HepG2 (cell line): ENCODE results near the gene GPRIN1. TPM values are rescaled to one million over a fixed set of nuclear protein-coding genes. Genes with fewer than 3 reads are reported as not detected.

Experiments used
- BORCS8-MEF2B ChIP-seq: sonication (generic); formaldehyde crosslinking; IDR thresholded peaks from 2 replicates; pipeline ENCODE4 v1.8.0; 2022; ENCODE audit warnings: mild to moderate bottlenecking, missing genetic modification reagents
- ERF ChIP-seq: IDR thresholded peaks from 2 replicates; pipeline ENCODE4 v1.6.1; 2018; ENCODE audit warnings: missing biosample characterization, missing genetic modification reagents
- EZH2 ChIP-seq: conservative IDR thresholded peaks from 2 replicates; pipeline ENCODE4 v1.6.1; 2012; ENCODE audit warnings: mild to moderate bottlenecking, low read depth, low read length, moderate library complexity
- GABPB1 ChIP-seq: IDR thresholded peaks from 2 replicates; pipeline ENCODE4 v1.6.1; 2016; ENCODE audit warnings: mild to moderate bottlenecking, missing genetic modification reagents, moderate library complexity, missing compliant biosample characterization
- KDM6A ChIP-seq: IDR thresholded peaks from 2 replicates; pipeline ENCODE4 v1.6.1; 2016; ENCODE audit warnings: low read depth
- RNF2 ChIP-seq: fragments of 450-650 bp; conservative IDR thresholded peaks from 2 replicates; pipeline ENCODE4 v1.6.1; 2016; ENCODE audit warnings: low read depth
- SMC3 ChIP-seq: IDR thresholded peaks from 2 replicates; pipeline ENCODE4 v1.6.1; 2011; ENCODE audit warnings: low read length, improper control_type of control experiment
- ZFP90 ChIP-seq: sonication (generic); formaldehyde crosslinking; IDR thresholded peaks from 2 replicates; pipeline ENCODE4 v1.8.0; 2022; ENCODE audit warnings: missing genetic modification reagents, mild to moderate bottlenecking, inconsistent platforms, borderline replicate concordance
- ZNF20 ChIP-seq: sonication (generic); formaldehyde crosslinking; IDR thresholded peaks from 2 replicates; pipeline ENCODE4 v1.4.0; 2020; ENCODE audit warnings: mild to moderate bottlenecking, moderate library complexity, missing genetic modification reagents
- ZNF543 ChIP-seq: sonication (generic); formaldehyde crosslinking; IDR thresholded peaks from 2 replicates; pipeline ENCODE4 v1.4.0; 2020; ENCODE audit warnings: mild to moderate bottlenecking, missing genetic modification reagents
- ZSCAN29 ChIP-seq: sonication (generic); formaldehyde crosslinking; conservative IDR thresholded peaks from 2 replicates; pipeline ENCODE4 v1.4.0; 2020; ENCODE audit warnings: mild to moderate bottlenecking, missing genetic modification reagents
- polyA plus RNA-seq, 8 experiments: library from polyadenylated mRNA; depleted of rRNA in 3 of 8; stranded (reverse) in 7 of 8; unstranded in 1 of 8; fragments of >200 nt; fragmentation: Illumina TruSeq in 4 of 8; extraction: Trizol in 4 of 8; gene quantifications; 2 replicates each; pipeline versions ENCODE4 v1.2.1 to v1.2.3, GENCODE V29; 2011 to 2016; ENCODE audit warnings: low read depth in 4 of 8, missing spikeins in 1 of 8, mixed read lengths in 1 of 8; ENCODE audit not compliant: insufficient read depth in 1 of 8
- total RNA-seq, 5 experiments: library from RNA; depleted of rRNA; stranded (reverse); fragments of >200 nt; fragmentation: Illumina TruSeq; extraction: Trizol; gene quantifications; 2 replicates each; pipeline ENCODE4 v1.2.3, GENCODE V29; 2016; ENCODE audit warnings: low read depth in 1 of 5
- TF ChIP-seq, protein P1 (sequence below): sonication (generic); formaldehyde crosslinking; IDR thresholded peaks from 2 replicates; pipeline ENCODE4 v1.5.1; 2020; ENCODE audit warnings: missing genetic modification reagents, mild to moderate bottlenecking, borderline replicate concordance
- TF ChIP-seq, protein P2 (sequence below): sonication (generic); formaldehyde crosslinking; IDR thresholded peaks from 2 replicates; pipeline ENCODE4 v1.4.0; 2020; ENCODE audit warnings: missing genetic modification reagents
- TF ChIP-seq, protein P3 (sequence below): sonication (generic); formaldehyde crosslinking; IDR thresholded peaks from 2 replicates; pipeline ENCODE4 v1.4.0; 2020; ENCODE audit warnings: mild to moderate bottlenecking, missing genetic modification reagents

GPRIN1 gene
- total and polyA plus RNA-seq, 2 of the 13 experiments (the other 11 are each of a cell fraction or from before 2014, with no cell fraction given): 0.32 to 2.0 TPM

DNA sequence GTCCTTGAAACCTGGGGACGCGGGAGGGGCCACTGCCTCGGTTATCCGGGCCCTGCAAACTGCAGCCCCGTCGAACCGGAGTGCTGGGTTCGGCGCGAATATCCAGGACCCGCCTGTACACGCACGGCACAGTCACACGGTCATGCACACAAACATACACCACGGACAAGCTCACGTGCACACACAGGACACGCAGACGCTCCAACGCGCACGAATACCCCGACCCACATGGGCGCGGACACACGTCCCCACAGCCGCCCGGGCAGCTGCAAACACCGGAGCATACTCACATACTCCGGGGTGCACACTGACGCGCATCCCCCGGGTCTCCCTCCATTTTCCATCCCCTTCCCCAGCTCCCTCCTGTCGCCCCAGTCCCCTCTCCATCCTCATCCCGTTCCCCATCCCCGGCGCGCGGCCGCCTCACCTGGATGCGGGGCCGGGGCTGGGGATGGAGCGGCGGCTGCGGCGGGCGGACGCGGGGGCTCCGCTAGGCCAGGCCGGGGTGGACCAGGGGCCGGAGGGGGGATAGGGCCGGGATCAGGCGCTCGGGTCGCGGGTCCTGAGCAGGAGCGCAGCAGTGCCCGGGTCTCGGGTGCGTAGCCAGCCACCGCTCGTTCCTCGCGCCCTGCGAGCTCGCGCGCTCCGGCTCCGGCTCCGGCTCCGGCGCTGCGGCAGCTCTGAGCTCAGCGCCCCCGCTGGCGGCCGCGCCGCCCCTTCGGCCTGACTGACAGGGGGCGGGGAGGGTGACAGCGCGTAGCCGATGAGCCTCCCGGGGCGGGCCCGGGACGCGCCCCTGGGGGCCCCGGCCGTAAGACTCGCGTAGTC, 20.1 kb upstream of the GPRIN1 start, which contains the start of the genes EIF4E1B and SNCB (continued):
- no peak for TF ChIP-seq ZNF543
- 0 out of 2 replicates have a peak, but pooled peaks have one; percentile 18 for TF ChIP-seq RNF2
- 0 out of 2 replicates have a peak, but pooled peaks have one; percentile 39 for TF ChIP-seq BORCS8-MEF2B (CRISPR knock-in tag)
- TF ChIP-seq GABPB1: peak; percentile 16; the same call in 1 of the 2 replicates
- TF ChIP-seq SMC3: no peak
- TF ChIP-seq, protein P1, sequence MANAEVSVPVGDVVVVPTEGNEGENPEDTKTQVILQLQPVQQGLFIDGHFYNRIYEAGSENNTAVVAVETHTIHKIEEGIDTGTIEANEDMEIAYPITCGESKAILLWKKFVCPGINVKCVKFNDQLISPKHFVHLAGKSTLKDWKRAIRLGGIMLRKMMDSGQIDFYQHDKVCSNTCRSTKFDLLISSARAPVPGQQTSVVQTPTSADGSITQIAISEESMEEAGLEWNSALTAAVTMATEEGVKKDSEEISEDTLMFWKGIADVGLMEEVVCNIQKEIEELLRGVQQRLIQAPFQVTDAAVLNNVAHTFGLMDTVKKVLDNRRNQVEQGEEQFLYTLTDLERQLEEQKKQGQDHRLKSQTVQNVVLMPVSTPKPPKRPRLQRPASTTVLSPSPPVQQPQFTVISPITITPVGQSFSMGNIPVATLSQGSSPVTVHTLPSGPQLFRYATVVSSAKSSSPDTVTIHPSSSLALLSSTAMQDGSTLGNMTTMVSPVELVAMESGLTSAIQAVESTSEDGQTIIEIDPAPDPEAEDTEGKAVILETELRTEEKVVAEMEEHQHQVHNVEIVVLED (CRISPR knock-in tag): no peak
- no peak for TF ChIP-seq ERF (CRISPR knock-in tag)
- no peak for TF ChIP-seq ZSCAN29 (CRISPR knock-in tag)
- no peak for TF ChIP-seq ZNF20 (CRISPR knock-in tag)
- TF ChIP-seq EZH2: peak; percentile 42; the same call in 1 of the 2 replicates
- TF ChIP-seq, protein P2, sequence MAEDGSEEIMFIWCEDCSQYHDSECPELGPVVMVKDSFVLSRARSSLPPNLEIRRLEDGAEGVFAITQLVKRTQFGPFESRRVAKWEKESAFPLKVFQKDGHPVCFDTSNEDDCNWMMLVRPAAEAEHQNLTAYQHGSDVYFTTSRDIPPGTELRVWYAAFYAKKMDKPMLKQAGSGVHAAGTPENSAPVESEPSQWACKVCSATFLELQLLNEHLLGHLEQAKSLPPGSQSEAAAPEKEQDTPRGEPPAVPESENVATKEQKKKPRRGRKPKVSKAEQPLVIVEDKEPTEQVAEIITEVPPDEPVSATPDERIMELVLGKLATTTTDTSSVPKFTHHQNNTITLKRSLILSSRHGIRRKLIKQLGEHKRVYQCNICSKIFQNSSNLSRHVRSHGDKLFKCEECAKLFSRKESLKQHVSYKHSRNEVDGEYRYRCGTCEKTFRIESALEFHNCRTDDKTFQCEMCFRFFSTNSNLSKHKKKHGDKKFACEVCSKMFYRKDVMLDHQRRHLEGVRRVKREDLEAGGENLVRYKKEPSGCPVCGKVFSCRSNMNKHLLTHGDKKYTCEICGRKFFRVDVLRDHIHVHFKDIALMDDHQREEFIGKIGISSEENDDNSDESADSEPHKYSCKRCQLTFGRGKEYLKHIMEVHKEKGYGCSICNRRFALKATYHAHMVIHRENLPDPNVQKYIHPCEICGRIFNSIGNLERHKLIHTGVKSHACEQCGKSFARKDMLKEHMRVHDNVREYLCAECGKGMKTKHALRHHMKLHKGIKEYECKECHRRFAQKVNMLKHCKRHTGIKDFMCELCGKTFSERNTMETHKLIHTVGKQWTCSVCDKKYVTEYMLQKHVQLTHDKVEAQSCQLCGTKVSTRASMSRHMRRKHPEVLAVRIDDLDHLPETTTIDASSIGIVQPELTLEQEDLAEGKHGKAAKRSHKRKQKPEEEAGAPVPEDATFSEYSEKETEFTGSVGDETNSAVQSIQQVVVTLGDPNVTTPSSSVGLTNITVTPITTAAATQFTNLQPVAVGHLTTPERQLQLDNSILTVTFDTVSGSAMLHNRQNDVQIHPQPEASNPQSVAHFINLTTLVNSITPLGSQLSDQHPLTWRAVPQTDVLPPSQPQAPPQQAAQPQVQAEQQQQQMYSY (CRISPR knock-in tag): peak; percentile 82
- TF ChIP-seq, protein P3, sequence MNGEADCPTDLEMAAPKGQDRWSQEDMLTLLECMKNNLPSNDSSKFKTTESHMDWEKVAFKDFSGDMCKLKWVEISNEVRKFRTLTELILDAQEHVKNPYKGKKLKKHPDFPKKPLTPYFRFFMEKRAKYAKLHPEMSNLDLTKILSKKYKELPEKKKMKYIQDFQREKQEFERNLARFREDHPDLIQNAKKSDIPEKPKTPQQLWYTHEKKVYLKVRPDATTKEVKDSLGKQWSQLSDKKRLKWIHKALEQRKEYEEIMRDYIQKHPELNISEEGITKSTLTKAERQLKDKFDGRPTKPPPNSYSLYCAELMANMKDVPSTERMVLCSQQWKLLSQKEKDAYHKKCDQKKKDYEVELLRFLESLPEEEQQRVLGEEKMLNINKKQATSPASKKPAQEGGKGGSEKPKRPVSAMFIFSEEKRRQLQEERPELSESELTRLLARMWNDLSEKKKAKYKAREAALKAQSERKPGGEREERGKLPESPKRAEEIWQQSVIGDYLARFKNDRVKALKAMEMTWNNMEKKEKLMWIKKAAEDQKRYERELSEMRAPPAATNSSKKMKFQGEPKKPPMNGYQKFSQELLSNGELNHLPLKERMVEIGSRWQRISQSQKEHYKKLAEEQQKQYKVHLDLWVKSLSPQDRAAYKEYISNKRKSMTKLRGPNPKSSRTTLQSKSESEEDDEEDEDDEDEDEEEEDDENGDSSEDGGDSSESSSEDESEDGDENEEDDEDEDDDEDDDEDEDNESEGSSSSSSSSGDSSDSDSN (CRISPR knock-in tag): peak; percentile 64; the same call in 1 of the 2 replicates
- no peak for TF ChIP-seq KDM6A
- no peak for TF ChIP-seq ZFP90
